Upper lobe of left lung (tissue), 4 donors: ENCODE results near the gene SEC22B.
"Not testable (repeated sequence)": the region's sequence is repeated elsewhere in the genome, so short reads cannot be mapped to it uniquely, and the experiment has no call there.

Experiments used
- EP300 ChIP-seq, 4 donors: sonication (generic); formaldehyde crosslinking; IDR thresholded peaks; one replicate each; pipeline ENCODE4 v1.5.1; 2017; ENCODE audit warnings: antibody characterized with exemption in 4 of 4, control low read depth in 2 of 4
- POLR2A ChIP-seq, 4 donors: fragments of 450-650 bp; IDR thresholded peaks; one replicate each; pipeline ENCODE4 v1.5.1; 2016 to 2017; ENCODE audit warnings: antibody characterized with exemption in 4 of 4, mild to moderate bottlenecking in 2 of 4
- POLR2AphosphoS5 ChIP-seq, 2 donors: sonication (generic); formaldehyde crosslinking; IDR thresholded peaks; one replicate each; pipeline ENCODE4 v1.5.1; 2017; ENCODE audit warnings: antibody characterized with exemption in 2 of 2
- TF ChIP-seq, protein P1 (sequence below), 6 experiments: fragments of 450-650 bp in 4 of 6; fragments of 200-600 bp in 2 of 6; sonication (generic) in 2 of 6; IDR thresholded peaks; one replicate each; pipeline ENCODE4 v1.5.1; 2016 to 2019; ENCODE audit warnings: antibody characterized with exemption in 6 of 6

DNA sequence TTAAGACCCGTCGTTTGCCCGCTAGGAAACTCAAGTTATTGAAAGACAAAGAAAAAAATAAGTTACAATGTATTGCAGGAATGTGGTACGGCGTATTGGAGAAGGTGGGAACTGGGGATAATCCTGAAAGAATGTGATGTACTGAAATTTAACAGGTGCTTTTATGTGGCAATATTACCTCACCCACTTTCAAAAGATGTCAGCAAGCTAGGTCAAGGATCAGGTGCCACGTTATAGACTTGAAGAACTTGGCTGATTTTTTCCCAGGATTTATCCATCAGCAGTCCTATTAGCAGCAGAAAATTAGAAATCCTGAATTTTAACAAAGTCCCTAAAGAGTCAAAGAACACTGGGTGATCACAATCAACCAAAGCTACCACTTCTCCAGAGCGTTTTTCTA is 632 bp downstream of the SEC22B start:
- not testable (repeated sequence) for TF ChIP-seq EP300, POLR2A, POLR2AphosphoS5 (IDR thresholded peaks at IDR 0.05)
- TF ChIP-seq, protein P1, sequence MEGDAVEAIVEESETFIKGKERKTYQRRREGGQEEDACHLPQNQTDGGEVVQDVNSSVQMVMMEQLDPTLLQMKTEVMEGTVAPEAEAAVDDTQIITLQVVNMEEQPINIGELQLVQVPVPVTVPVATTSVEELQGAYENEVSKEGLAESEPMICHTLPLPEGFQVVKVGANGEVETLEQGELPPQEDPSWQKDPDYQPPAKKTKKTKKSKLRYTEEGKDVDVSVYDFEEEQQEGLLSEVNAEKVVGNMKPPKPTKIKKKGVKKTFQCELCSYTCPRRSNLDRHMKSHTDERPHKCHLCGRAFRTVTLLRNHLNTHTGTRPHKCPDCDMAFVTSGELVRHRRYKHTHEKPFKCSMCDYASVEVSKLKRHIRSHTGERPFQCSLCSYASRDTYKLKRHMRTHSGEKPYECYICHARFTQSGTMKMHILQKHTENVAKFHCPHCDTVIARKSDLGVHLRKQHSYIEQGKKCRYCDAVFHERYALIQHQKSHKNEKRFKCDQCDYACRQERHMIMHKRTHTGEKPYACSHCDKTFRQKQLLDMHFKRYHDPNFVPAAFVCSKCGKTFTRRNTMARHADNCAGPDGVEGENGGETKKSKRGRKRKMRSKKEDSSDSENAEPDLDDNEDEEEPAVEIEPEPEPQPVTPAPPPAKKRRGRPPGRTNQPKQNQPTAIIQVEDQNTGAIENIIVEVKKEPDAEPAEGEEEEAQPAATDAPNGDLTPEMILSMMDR (IDR thresholded peaks at IDR 0.05): not testable (repeated sequence)
